Measurements from ENCODE around the gene MCTP1.

GRCh38 chr5:95262933-95263660 is 21.8 kb downstream of the MCTP1 start:
- TF ChIP-seq WRNIP1 (IDR thresholded peaks at IDR 0.05; ENCODE audit: borderline replicate concordance, low read depth, low read length) (no peak), SMAD1 (IDR thresholded peaks at IDR 0.05; ENCODE audit: low read depth, partially characterized antibody) (no peak)

Data from GM12878 (cell line).